Lower leg skin (tissue), 4 donors: ENCODE measurements around the gene NTSR2. TPM values are rescaled to one million over a fixed set of nuclear protein-coding genes. Genes with fewer than 3 reads are reported as not detected.

Source experiments
- DNase-seq, 2 donors: peaks; one replicate each; pipeline ENCODE4 v3.0.0-alpha.2; 2019; ENCODE audit warnings: low spot score in 2 of 2
- H3K4me3 ChIP-seq: fragments of 200-600 bp; sonication (generic); 2 replicates; pipeline ENCODE4 v1.5.1; 2017; ENCODE audit warnings: mild to moderate bottlenecking, low read depth; ENCODE audit not compliant: poor library complexity, severe bottlenecking
- POLR2A ChIP-seq, 2 donors: fragments of 450-650 bp; IDR thresholded peaks; one replicate each; pipeline ENCODE4 v1.6.1; 2016 to 2017; ENCODE audit warnings: antibody characterized with exemption in 2 of 2, mild to moderate bottlenecking in 1 of 2, moderate library complexity in 1 of 2
- WGBS, 2 donors: methylation state at CpG; one replicate each; pipeline ENCODE4 v1.1.5; 2018; 5-methylcytosine and 5-hydroxymethylcytosine counted together
- intact Hi-C: fragments of 100-400 bp; cut with DNase I; formaldehyde crosslinking; loops from one replicate; pipeline ENCODE4 v1.15.0; 2023; ENCODE audit warnings: low total_unique reads
- total RNA-seq, 4 donors: library from RNA; depleted of rRNA; stranded (reverse); fragments of >200 nt; gene quantifications; one replicate each; pipeline ENCODE4 v1.1.0, GENCODE V29; 2016
- TF ChIP-seq, protein P1 (sequence below), 3 donors: fragments of 450-650 bp; IDR thresholded peaks; one replicate each; pipeline ENCODE4 v1.5.1; 2016; ENCODE audit warnings: antibody characterized with exemption in 3 of 3, mild to moderate bottlenecking in 3 of 3, moderate library complexity in 2 of 3

NTSR2 gene
- total RNA-seq, 4 donors from 2014 or later, result not detected

GRCh38 chr2:11683966-11684365, 14.0 kb upstream of the NTSR2 start:
- intact Hi-C loops, result no loop called here
- no peak overlapping the region for H3K4me3 ChIP-seq
- DNase-seq, result peak in 1 of 2 donors; percentile 74
- 71 to 76% methylated on average over 4 of the region's 4 CpGs for WGBS, 2 donors
- TF ChIP-seq, protein P1, sequence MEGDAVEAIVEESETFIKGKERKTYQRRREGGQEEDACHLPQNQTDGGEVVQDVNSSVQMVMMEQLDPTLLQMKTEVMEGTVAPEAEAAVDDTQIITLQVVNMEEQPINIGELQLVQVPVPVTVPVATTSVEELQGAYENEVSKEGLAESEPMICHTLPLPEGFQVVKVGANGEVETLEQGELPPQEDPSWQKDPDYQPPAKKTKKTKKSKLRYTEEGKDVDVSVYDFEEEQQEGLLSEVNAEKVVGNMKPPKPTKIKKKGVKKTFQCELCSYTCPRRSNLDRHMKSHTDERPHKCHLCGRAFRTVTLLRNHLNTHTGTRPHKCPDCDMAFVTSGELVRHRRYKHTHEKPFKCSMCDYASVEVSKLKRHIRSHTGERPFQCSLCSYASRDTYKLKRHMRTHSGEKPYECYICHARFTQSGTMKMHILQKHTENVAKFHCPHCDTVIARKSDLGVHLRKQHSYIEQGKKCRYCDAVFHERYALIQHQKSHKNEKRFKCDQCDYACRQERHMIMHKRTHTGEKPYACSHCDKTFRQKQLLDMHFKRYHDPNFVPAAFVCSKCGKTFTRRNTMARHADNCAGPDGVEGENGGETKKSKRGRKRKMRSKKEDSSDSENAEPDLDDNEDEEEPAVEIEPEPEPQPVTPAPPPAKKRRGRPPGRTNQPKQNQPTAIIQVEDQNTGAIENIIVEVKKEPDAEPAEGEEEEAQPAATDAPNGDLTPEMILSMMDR (IDR thresholded peaks at IDR 0.05), result no peak
- no peak for TF ChIP-seq POLR2A (IDR thresholded peaks at IDR 0.05)

GRCh38 chr2:11683476-11683875, 13.5 kb upstream of the NTSR2 start:
- no peak for TF ChIP-seq POLR2A (IDR thresholded peaks at IDR 0.05)
- TF ChIP-seq, protein P1 (IDR thresholded peaks at IDR 0.05), result no peak
- 37 to 41% methylated on average over 9 of the region's 9 CpGs for WGBS, 2 donors
- intact Hi-C loops, result no loop called here
- DNase-seq, result peak in 1 of 2 donors; percentile 74
- H3K4me3 ChIP-seq, result no peak overlapping the region

- no peak overlapping the region for H3K4me3 ChIP-seq
- intact Hi-C loops, result no loop called here
- 90 to 92% methylated on average over 8 of the region's 8 CpGs for WGBS, 2 donors
- no peak for TF ChIP-seq POLR2A (IDR thresholded peaks at IDR 0.05)
- TF ChIP-seq, protein P1 (IDR thresholded peaks at IDR 0.05), result no peak
- DNase-seq, result peak in 1 of 2 donors; percentile 53
Observed at GRCh38 chr2:11682590-11682915, 12.6 kb upstream of the NTSR2 start.

- intact Hi-C loops, result no loop called here
- DNase-seq, result peak in 1 of 2 donors; percentile 84
- TF ChIP-seq POLR2A (IDR thresholded peaks at IDR 0.05), result no peak
- TF ChIP-seq, protein P1 (IDR thresholded peaks at IDR 0.05), result no peak
- WGBS, 2 donors, result 58 to 59% methylated on average over 28 to 31 of the region's 31 CpGs
- H3K4me3 ChIP-seq, result no peak overlapping the region
Observed at GRCh38 chr2:11681722-11682589, 12.0 kb upstream of the NTSR2 start.

DNA sequence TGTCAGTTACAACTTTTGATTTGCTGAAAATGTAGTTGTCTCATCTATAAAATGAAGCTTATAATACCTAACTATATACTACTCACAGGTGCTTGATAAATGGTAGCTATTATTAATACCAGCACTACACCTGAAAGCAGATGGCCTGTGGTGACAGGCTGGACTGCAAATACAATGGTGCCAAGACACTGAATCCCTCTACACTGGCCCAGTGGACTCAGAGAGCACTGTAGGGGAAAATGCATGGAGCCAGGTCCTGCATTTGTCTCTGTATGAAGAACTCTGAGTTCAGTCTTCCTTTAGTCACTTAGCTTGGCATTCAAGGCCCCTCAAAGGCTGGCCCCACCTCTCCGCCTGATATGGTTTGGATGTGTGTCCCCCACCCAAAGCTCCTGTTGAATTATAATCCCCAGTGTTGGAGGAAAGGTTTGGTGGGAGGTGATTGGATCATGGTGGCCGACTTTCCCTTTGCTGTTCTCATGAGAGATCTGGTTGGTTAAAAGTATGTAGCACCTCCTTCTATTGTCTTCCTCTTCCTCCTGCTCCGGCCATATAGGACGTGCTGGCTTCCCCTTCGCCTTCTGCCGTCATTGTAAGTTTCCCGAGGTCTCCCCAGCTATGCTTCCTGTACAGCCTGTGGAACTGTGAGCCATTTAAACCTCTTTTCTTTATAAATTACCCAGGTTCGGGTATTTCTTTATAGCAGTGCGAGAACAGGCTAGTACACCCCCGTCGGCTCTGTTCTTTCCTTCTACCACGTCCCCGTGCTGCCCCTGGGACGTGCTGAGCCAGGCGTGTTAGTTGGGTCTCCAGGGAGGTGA, 11.1 kb upstream of the NTSR2 start:
- no peak overlapping the region for H3K4me3 ChIP-seq
- peak in 1 of 2 donors; percentile 60 for DNase-seq
- WGBS, 2 donors, result 79 to 81% methylated on average over 15 of the region's 15 CpGs
- TF ChIP-seq, protein P1 (IDR thresholded peaks at IDR 0.05), result no peak
- intact Hi-C loops, result no loop called here
